Spleen (tissue), 7 donors: Measurements from ENCODE around the gene DNAAF9.

Experiments used
- CTCF ChIP-seq, 11 experiments: fragments of 200-600 bp in 7 of 11; fragments of 450-650 bp in 4 of 11; sonication (generic) in 4 of 11; IDR thresholded peaks in 8 of 11; conservative IDR thresholded peaks in 3 of 11; 1 replicate in 7 of 11; 2 replicates in 4 of 11; pipeline versions ENCODE4 v1.4.0 to v1.8.0; 2016 to 2021; ENCODE audit warnings: antibody characterized with exemption in 11 of 11, inconsistent platforms in 4 of 11, mild to moderate bottlenecking in 1 of 11
- POLR2A ChIP-seq, 3 donors: fragments of 450-650 bp; IDR thresholded peaks; one replicate each; pipeline ENCODE4 v1.5.1; 2017; ENCODE audit warnings: antibody characterized with exemption in 3 of 3, mild to moderate bottlenecking in 1 of 3
- POLR2AphosphoS5 ChIP-seq, 3 donors: sonication (generic); formaldehyde crosslinking; IDR thresholded peaks; one replicate each; pipeline ENCODE4 v1.5.1; 2017; ENCODE audit warnings: antibody characterized with exemption in 3 of 3
- donor health status: DM: no; HTN: no; CAD: no; lungs with moderate emphysema.
- donor health status: DM: no; HTN: no; CAD: no.
- donor health status: DM: no; HTN: no; CAD: no.

GRCh38 chr20:3371754-3372153, 35.7 kb downstream of the DNAAF9 start:
- no peak for TF ChIP-seq CTCF (IDR thresholded peaks at IDR 0.05 in 8 of 11, conservative IDR thresholded peaks at IDR 0.05 in 3 of 11)
- TF ChIP-seq POLR2AphosphoS5 (IDR thresholded peaks at IDR 0.05), result no peak
- TF ChIP-seq POLR2A (IDR thresholded peaks at IDR 0.05), result no peak
